Fibroblast of upper back skin (primary cell): Measurements from ENCODE around the gene GNG7.
"Not testable (repeated sequence)": the region's sequence is repeated elsewhere in the genome, so short reads cannot be mapped to it uniquely, and the experiment has no call there.

Experiments used
- DNase-seq: peaks from one replicate; pipeline ENCODE4 v3.0.0-alpha.2; 2013

GNG7 gene

DNA sequence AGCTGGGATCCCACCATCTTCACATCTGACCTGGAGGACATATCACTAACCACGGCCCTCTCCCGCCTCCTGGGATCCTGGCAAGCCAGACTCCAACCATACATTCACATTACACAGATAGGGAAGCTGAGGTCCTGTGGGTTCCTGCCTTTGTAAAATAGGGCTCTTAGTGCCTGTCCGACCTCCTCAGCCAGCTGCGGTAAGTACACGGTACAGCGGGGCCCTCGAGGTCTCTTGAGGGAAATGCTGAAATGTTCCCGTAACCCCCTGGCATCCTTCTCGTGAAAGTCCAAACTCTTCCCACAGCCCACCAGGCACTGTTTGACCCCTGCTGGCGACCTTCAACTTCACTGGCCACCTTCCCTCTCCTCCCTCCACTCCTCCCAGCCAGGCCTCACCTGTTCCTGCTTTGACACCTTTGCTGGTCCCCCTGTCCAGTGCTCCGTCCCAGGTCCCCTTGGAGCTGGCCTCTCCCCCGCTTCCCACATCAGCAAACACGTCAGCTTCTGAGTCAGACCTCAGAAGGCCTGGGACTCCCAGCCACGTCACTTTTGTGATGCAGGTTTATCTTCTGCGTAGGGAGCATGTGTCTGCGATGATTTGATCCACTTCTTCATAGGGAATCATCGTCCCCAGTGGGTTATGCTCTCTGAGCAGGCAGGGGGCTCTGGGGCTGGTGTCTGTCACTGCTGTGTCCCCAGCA is 8.8 kb upstream of the GNG7 start:
- DNase-seq: peak; percentile 19

DNA sequence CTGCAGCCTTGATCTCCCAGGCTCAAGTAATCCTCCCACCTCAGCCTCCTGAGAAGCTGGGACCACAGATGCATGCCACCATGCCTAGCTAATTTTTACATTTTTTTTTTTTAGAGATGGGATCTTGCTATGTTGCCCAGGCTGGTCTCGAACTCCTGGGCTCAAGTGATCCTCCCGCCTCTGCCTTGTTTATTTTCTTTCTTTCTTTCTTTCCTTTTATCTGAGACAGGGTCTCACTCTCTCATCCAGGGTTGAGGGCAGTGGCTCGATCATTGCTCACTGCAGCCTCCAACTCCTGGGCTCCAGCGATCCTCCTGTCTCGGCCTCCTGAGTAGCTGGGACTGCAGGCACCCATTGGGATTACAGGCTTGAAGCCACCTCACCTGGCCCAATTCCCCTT is 3.8 kb upstream of the GNG7 start:
- DNase-seq: no peak

DNA sequence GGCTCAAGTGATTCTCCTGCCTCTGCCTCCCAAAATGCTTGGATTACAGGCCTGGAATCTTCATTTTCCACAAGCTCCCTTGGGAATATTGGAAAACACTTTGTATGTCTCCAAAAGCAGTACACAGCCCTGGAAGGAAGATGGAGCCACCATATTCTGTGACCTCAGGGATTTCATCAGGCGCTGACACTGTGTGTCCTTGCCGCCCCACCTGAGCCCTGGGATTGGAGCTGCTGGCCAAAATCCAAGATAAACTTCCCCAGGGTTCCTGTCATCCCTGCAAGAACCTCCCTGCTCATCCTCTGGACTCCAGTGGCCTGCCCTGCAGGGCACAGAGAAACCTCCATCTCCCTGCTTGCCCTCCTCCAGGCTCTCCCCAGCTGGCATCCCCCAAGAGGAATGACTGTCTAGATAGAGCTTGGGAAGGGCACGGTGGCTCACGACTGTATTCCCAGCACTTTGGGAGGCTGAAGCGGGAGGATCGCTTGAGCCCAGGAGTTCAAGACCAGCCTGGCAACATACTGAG is 1.3 kb upstream of the GNG7 start:
- DNase-seq: no peak

DNA sequence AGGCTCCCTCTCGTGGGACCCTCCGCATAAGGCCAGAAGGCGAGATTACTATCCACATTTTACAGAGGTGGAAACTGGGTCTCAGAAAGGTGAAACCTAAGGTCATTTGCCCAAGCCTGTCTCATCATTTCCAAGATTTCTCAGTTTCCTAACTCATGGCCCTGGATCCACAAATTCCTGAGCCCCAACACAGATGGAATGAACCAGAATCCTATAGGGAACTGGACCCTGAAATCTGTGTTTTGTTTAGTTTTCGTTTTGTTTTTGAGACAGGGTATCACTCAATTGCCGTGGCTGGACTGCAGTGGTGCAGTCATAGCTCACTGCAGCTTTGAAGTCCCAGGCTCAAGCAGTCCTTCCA is 563 bp upstream of the GNG7 start:
- DNase-seq: no peak

DNA sequence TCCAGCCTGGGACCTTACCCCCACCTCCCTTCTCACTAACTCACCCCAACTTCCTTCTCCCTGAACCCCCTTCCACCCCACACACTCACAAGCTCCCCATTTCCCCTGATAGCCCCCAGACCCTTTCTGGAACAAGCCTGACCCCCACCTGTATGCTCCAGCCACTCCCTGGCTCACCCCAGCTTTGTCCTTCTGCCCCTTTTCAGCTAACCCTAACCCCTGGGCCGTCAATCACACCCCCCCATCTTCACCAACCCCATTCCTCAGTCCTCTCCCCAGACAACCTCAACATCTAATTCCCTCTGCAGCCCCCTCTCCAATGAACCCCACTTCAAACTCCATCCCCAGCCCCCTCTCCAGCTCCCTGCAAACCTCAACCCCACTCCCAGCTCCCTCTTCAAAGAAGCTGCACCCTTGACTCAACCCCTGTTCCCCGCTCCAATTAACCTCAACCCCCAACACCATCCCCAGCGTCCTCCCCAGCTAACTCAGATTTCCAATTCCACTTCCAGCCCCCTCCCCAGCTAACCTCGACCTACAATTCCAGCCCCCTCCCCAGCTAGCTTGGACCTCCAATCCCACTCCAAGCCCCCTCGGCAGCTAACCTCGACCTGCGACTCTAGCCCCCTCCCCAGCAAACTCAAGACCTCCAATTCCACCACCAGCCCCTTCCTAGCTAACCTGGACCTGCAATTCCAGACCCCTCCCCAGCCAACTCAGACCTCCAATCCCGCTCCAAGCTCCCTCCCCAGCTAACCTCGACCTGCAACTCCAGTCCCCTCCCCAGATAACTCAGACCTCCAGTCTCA is 929 bp downstream of the GNG7 start:
- no peak for DNase-seq

DNA sequence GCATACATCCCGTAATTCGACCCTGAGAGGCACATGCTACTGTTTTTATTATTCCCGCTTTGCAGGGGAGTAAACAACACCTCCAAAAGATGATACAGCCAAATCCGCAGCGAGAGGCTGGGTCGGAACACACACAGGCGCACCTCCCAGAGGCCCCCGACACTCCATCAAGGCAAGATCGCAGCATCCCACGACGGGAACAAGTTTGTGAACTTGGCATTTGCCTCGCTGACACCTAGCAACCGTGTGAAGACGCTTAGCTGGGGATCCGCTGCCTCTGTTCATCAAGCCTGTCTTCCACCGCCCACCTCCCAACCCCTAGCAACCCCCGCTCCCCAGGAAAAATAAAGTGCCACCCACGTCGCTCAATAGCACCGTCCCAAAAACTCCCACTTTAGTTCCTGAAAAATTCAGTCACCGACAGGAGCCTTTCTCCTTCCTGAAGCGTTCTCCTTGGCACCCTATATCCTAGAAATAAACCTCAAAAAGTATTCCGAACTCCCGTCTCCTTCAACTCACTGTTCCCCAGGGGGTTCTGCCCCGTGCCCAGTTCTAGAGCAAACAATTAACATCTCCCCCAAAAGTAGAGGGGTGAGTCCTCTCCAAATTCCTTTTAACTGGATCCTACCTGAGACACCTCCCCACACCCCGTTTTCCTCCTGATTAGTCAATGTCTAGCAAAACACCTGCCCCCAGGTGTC is 1.7 kb downstream of the GNG7 start:
- no peak for DNase-seq

DNA sequence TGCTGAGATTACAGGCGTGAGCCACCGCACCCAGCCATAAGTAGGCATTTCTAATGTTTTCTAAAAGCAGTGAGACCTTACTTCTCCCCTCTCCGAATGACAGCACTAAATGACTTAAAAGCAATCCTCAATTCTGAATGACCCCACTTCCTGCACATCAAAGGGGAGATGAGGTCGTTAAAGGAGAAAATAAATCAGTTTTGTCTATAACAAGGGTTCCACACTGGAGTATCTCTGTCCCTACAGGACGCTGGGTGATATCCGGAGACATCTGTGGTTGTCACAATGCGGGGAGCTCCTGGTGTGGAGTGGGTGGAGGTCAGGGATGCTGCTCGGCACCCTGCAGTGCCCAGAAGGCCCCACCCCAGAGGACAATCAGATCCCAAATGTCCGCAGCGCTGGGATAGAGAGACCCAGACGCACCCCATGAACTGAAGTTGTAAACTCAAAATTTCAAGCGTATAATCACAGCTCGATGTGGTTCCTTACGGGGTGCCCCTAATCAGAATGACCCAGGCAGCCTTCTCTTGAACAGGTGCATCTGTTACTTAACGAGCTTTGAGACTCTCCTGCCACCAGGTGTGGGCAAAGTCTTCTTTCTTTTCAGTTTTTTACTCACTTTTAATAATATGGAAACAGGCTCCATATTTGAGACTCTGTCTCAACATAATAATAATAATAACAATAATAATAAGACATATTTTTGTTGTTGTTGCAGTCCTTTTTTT is 2.9 kb downstream of the GNG7 start:
- DNase-seq: no peak

DNA sequence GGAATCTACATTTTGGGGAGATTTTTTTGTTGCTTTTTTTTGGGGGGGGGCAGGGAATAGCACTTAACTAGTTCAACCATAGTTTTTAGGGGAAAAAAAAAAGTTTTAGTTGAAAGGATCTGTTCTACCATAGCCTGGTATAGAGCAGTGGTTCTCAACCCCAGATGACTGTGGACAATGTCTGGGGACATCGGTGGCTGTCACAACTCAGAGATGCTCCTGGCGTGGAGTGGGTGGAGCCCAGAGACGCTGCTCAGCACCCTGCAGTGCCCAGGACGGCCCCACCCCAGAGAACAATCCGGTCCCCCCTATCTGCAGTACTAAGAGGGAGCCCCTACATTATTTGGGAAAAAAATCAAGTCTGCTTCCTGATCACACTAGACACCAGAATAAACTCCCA is 8.3 kb downstream of the GNG7 start:
- DNase-seq: no peak

DNA sequence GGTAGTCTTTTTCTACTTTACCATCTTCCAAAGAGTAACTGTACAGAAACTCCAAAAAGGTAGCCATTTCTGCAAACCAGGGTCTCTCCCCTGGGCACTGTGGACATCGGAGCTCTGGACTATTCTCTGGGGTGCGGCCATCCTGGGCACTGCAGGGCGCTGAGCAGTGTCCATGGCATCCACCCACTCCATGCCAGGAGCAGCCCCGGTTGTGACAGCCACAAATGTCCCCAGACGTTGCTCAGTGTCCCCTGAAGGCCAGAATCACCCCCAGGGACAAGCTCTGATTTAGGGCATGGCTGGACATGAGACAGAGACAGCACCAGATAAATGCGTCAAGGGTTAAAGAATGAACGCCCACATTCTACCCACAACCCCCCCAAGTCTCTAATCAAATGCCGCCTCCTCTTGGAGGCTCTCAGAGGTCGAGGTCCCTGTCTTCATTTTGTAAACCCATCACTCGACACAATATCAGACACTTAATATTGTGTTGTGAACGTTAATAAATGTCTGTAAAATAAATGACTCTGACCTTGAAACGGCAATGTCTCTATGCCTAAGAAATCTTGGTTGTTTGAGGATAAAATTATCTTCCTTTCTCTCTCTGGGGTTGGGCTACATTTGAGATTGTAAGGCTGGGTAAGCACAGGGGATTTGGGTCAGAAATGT is 8.9 kb downstream of the GNG7 start:
- no peak for DNase-seq

DNA sequence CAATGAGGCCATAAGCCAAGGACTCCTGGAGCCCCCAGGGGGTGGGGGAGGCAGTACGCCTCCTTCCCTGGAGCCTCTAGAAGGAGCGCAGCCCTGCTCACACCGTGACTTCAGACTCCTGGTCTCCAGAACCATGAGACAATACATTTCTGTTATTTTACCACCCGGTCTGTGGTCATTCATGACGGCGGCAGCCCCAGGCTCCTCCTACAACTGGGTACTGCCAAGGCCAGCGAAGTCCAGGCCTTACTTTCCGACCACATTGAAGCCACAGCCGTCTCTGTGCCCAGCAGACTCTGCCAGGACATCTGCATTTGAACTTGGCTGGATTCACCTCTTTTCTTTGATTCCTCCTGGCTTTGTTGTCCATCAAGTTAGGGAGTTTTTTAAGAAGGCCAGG is 10.5 kb downstream of the GNG7 start:
- no peak for DNase-seq

DNA sequence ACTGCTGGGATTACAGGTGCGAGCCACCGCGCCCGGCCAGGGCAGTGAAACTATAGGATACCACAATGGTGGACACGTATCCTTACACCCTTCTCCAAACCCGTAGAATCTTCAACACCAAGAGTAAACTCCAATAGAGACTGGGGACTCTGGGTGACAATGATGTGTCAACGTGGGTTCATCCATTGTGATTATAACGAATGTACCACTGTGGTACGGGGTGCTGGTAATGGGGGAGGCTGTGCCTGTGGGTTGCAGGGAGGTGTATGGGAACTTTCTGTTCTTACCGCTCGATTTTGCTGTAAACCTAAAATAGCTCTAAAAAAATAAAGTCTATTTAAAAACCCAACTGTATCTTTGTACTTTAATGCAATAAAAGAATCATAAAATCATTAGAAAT is 11.6 kb downstream of the GNG7 start:
- no peak for DNase-seq

DNA sequence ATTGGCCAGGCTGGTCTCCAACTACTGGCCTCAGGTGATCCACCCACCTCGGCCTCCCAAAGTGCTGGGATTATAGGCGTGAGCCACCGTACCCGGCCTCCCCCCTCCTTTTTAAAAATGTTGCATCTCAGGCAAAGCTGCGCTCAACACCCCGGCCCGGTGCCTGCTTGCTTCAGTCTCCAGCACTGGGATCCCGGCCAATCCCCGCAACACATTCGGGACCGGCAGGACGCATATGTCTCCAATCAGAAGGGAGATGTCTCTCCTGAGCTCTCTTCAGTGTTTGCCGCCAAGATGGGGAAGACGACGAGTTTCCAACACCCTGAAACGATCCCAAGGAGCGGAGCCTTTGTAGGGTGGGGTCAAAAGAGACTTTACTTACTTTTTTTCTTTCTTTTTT is 16.1 kb downstream of the GNG7 start:
- no peak for DNase-seq

DNA sequence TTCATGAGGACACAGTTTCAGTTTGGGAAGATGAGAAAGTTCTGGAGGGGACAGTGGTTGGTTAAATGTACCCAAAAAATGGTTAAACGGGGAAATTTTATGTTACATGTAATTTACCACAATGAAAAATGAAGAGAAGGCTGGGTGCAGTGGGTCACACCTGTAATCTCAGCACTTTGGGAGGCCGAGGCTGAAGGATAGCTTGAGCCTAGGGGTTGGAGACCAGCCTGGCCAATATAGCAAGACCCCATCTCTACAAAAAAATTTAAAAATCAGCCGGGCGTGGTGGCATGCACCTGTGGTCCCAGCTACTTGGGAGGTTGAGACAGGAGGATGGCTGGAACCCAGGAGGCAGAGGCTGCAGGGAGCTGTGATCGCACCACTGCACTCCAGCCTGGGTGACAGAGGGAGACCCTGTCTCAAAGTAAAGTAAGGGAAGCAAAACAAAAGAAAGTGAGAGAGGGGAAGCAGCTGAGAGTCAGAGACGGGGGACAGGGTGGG is 17.2 kb downstream of the GNG7 start:
- DNase-seq: no peak

DNA sequence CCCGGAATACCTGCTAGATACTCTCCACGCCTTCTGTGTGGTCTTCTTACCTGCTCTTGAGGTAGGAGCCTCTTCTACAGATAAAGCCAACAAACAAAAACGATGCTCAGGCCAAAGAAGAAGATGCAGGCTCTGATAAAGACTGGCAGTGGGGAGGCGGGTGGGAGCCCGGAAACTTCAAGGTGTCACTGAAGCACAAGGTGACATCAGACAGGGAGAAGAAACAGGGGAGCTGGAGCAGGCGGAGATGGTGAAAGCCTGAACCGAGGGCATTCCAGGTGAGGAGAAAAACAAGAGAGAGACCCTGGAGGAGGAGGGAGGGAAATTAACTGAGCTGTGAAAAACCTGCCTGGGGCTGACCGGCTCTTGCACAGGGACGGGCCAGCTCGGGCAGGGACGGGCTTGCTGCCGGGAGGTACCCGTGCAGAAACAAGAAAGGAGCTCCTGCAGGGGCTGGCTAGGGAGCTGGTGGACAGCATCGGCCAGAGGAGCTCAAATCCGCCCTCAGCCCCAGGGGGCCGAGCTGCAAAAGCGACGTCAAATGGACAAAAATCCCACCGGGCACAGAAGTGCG is 19.0 kb downstream of the GNG7 start:
- no peak for DNase-seq

DNA sequence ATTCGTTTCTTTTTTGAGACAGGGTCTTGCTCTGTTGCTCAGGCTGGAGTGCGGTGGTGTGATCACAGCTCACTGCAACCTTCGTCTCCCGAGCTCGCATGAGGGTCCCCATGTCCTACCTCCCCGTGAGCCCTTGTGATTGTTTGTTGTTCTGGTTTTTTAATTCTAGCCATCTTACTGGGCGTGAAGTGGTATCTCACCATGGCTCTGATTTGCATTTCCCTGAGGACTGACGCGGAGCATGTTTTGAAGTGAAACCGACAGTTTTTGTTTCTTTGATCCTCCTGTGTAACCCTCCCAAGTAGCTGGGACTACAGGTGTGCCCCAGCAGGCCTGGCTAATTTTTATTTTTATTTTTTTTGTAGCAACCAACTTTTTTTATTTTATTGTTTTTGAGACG is 21.7 kb downstream of the GNG7 start:
- DNase-seq: no peak

DNA sequence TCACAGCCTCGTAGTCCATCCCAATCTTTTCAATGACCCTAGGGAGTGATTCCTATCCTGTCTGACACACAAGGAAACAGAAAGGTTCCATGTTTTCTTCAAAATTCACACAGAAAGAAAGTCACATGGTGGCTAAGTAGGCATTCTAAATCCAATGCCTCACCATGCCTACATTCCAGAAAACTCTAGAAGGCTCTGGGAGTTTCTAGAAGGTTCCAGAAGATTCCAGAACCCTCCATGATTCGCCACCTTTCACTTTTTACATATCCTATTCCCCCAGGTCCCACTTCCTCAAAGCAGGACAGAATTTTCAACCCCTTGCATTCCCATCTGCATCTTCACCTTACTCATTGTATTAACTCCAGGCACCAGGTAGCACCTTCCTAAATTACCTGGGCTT is 23.1 kb downstream of the GNG7 start:
- no peak for DNase-seq

DNA sequence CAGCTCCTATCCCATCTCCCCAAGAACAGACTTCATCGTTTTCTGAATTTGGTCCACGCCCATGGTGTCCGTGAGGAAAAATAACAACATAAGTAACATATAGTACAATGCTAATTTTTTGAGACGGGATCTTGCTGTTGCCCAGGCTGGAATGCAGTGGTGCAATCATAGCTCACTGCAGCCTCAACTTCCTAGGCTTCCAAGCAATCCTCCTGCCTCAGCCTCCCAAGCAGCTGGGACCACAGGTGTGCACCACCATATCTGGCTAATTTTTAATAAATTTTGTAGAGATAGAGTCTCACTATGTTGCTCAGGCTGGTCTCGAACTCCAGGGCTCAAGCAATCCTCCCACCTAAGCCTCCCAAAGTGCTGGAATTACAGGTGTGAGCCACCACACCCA is 23.5 kb downstream of the GNG7 start:
- DNase-seq: not testable (repeated sequence)

DNA sequence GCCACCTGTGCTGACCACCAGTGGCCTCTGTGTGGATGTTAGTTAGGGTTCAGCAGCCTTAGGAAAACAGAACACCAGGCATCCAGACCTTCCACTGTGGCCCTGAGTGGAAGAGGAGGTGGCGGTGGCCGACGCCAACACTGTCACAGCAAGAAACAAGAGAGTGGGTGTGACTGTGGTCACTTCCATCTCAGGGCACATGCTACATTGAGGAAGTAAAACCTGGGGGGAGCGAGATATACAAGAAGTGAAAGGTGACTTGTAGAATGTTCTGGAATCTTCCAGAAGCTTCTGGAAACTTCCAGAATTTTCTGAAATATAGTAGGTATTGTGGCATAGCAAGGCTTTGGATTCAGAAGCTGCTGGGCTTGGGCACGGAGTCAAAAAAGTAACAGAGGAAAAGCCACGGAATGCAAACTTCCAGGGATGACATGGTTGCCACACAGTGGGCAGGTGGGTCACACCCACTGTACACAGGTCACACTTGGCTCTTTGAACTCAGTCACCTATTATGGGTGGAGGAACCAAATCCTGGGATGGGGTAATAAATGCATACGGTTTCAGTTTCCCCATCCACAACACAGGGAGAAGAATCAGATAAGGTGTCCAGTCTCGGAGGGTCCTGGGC is 24.3 kb downstream of the GNG7 start:
- no peak for DNase-seq

DNA sequence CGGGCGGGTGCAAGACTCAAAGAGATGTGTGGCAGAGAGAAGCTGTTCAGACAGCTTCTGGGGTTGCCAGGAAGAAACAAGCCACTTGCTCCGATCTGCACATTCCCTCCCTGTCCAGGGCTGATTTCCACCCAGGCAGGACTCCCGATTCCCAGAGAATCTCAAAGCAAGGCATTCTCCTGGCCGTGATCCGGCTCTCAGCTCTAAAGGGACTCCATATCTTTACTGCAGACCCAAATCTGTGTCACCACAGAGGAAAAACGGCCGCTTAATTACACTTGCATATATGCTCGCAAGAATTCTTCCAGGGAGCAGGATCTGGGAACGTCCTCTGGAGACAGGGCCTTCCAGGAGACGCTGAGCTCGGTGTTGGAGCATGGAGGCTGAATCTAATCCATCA is 25.7 kb downstream of the GNG7 start:
- no peak for DNase-seq

DNA sequence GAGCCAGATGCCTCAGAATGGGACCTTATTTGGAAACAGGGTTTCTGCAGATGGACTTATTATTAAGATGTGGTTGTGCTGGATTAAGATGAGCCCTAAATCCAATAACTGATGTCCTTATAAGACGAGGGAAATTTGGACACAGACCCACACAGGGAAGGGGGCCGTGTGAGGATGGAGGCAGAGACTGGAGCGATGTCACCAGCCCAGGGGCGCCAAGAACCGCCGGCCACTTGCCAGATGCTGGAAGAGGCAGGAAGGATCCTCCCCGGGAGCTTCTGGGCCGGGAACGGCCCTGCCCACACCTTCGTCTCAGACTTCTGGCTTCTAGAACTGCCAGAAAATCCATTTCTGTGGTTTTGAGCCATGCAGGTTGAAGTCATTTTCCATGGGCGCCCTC is 26.6 kb downstream of the GNG7 start:
- no peak for DNase-seq

DNA sequence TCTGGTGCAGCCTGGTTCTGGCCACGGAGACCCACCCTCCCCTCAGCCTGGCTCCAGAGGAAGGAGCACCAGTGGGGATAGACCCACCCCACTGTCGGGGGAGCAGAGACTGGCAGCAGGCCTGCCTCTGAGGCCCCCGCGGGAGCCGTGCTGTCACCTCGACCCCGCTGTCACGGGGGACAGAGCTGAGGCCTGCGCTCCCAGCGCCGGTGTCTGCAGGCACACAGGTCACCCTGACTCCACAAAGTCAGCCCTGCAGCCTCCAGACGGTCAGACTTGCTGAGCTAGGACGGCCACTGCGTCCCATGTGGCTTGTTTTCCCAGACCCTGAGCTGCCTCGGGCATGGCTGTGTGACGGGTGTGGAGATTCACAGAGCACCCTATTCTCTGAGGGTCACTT is 32.3 kb downstream of the GNG7 start:
- no peak for DNase-seq
